KOPT-K1 (cell line): ENCODE measurements around the gene ARHGEF4.

ENCODE experiments used
- H3K27ac ChIP-seq: fragments of 200-600 bp; sonication (generic); 2 replicates; pipeline ENCODE4 v1.5.1; 2016; ENCODE audit warnings: antibody characterized with exemption, mild to moderate bottlenecking, low read depth, low read length; ENCODE audit not compliant: poor library complexity, severe bottlenecking
- H3K36me3 ChIP-seq: fragments of 200-600 bp; sonication (generic); 2 replicates; pipeline ENCODE4 v1.5.1; 2017; ENCODE audit warnings: antibody characterized with exemption, mild to moderate bottlenecking, low read length, moderate library complexity; ENCODE audit not compliant: insufficient read depth
- H3K9me3 ChIP-seq: fragments of 200-600 bp; sonication (generic); 2 replicates; pipeline ENCODE4 v1.5.1; 2017; ENCODE audit warnings: antibody characterized with exemption, low read length, mild to moderate bottlenecking; ENCODE audit not compliant: insufficient read depth, poor library complexity, severe bottlenecking

Gene ARHGEF4

GRCh38 chr2:130963849-130964793, 127.4 kb downstream of the ARHGEF4 start:
- H3K9me3 ChIP-seq, result no peaks in the 10 kb centered on the region
- no peaks in the 10 kb centered on the region for H3K36me3 ChIP-seq
- H3K27ac ChIP-seq, result no peak overlapping the region

DNA sequence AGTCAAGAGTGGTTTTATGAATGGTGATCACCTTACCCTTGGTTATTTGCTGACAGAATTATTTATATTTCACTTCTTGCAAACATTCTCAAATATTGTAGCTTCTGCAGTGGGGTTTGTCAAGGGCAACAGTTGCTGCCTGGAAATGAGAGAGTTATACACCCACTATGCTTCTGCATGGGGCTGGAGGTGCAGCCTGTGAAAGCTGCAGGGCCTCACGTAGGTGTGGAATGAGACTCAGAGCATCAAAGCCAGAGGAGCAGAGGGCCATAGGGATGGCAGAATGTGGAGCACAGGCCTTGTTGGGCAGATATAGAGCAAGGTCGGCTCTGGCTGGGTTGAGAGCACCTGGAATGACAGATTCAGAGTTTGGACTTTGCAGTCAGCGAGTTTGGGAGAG, 128.2 kb downstream of the ARHGEF4 start:
- Histone ChIP-seq H3K27ac (no peak overlapping the region), H3K9me3 (no peaks in the 10 kb centered on the region), H3K36me3 (no peaks in the 10 kb centered on the region)

- H3K9me3 ChIP-seq, result no peaks in the 10 kb centered on the region
- no peaks in the 10 kb centered on the region for H3K36me3 ChIP-seq
- H3K27ac ChIP-seq, result no peak overlapping the region
Observed at GRCh38 chr2:130966149-130966774, 129.5 kb downstream of the ARHGEF4 start.

DNA sequence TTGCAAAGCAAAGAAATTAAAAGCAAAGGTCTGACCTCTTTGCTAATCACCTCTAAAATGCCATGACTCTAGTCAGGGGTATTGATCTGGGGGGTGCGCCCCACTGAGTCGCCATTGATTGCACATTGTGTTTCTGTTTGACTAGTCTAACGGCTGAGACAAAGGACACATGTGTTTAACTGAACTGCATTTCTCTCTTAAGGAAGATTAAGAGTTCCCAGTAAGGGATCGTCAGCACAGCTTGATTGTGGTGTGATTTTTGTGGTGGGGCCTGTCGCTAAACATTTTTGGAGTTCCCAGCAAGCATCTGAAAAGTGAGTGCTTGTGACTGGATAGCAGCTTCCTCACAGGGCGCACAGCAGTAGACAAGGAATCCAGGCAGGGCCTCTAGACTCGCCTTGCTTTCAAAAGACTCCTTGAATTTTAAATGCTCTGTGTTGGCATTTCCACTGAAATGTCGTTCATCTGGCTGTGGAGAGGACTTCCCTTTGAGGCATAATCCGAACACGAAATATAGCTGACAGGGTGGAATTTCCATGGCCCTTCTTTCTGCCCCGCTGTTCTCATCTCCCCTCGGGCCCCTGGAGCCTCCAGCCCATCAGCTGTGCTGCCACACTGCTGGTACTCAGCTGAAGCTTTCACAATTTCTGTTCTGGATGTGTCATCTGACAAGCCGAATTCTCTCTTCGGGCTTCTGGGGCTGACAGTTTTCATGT, 130.2 kb downstream of the ARHGEF4 start:
- no peaks in the 10 kb centered on the region for H3K9me3 ChIP-seq
- no peaks in the 10 kb centered on the region for H3K36me3 ChIP-seq
- no peak overlapping the region for H3K27ac ChIP-seq

GRCh38 chr2:130972410-130972809, 135.7 kb downstream of the ARHGEF4 start:
- peaks cover 6% of the 10 kb centered on the region for H3K9me3 ChIP-seq
- no peak overlapping the region for H3K27ac ChIP-seq
- H3K36me3 ChIP-seq, result no peaks in the 10 kb centered on the region

- H3K36me3 ChIP-seq, result no peaks in the 10 kb centered on the region
- peaks cover 16% of the 10 kb centered on the region for H3K9me3 ChIP-seq
- H3K27ac ChIP-seq, result no peak overlapping the region
Observed at GRCh38 chr2:130975729-130976128, 139.0 kb downstream of the ARHGEF4 start.

GRCh38 chr2:130976591-130977237, 140.0 kb downstream of the ARHGEF4 start:
- Histone ChIP-seq H3K27ac (no peak overlapping the region), H3K9me3 (peaks cover 16% of the 10 kb centered on the region), H3K36me3 (no peaks in the 10 kb centered on the region)

DNA sequence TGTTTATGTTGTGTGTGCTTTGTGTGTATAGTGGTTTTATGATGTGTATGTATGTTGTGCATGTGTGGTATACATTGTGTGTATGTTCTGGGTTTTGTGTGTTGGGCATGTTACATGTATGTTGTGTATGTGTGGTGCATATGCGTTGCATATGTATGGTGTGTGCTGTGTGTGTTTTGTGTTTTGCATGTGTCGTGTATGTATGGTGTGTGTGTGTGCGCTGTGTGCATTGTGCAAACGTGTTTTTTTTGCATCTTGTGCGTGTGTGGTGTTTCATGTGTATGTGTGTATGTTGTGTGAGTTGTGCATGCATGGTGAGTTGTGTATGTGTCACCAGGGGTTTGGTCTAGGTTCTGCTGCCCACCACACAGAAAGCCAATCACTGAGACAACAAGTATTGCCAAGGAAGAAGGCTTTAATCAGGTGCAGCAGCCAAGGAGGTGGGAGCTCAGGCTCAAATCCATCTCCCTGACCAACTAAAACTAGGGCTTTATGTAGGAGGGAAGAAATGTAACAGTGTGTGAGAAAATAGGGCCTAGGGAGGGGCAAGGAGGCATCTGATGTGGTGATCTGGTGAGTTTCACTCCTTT, 140.8 kb downstream of the ARHGEF4 start:
- no peaks in the 10 kb centered on the region for H3K36me3 ChIP-seq
- H3K9me3 ChIP-seq, result peaks cover 16% of the 10 kb centered on the region
- H3K27ac ChIP-seq, result no peak overlapping the region

GRCh38 chr2:130981667-130982066, 145.0 kb downstream of the ARHGEF4 start:
- Histone ChIP-seq H3K9me3 (peaks cover 16% of the 10 kb centered on the region), H3K36me3 (no peaks in the 10 kb centered on the region), H3K27ac (no peak overlapping the region)

DNA sequence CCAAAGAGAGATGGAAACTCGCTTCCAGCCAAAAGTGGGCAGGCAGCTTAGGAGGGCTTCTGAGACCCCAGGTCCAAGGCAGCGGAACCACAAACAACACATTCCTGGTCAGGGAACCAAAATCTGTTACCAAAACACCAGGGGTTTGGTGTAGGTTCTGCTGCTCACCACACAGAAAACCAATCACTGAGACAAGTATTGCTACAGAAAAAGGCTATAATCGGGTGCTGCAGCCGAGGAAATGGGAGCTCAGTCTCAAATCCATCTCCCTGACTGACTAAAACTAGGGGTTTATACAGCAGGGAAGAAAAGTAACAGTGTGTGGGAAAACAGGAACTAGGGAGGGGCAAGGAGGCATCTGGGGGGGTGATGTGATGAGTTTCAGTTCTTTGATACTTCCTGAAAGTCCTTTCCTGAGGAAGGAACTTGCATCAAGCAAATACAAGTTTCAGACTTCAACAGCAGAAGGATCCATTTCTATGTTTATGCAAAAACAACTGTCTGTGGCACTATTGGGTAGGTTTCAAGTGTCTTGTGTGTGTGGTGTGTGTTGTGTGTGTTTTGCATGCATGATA, 148.6 kb downstream of the ARHGEF4 start:
- no peak overlapping the region for H3K27ac ChIP-seq
- H3K36me3 ChIP-seq, result no peaks in the 10 kb centered on the region
- H3K9me3 ChIP-seq, result no peaks in the 10 kb centered on the region

- Histone ChIP-seq H3K36me3 (no peaks in the 10 kb centered on the region), H3K9me3 (no peaks in the 10 kb centered on the region), H3K27ac (no peak overlapping the region)
Observed at GRCh38 chr2:130985831-130986649, 149.3 kb downstream of the ARHGEF4 start.

GRCh38 chr2:130986890-130987493, 150.3 kb downstream of the ARHGEF4 start:
- no peaks in the 10 kb centered on the region for H3K9me3 ChIP-seq
- no peak overlapping the region for H3K27ac ChIP-seq
- H3K36me3 ChIP-seq, result no peaks in the 10 kb centered on the region
